ENCODE data around the gene C12orf60.
A peak's percentile ranks its signal among the peaks of the same experiment; 100 is the strongest.

Gene C12orf60

GRCh38 chr12:14844401-14844800 lies 40.9 kb downstream of the C12orf60 start:
- no peak for TF ChIP-seq CTCF (conservative IDR thresholded peaks at IDR 0.05; ENCODE audit: low read depth)
- H3K27ac ChIP-seq, result no peak overlapping the region
- DNase-seq (ENCODE audit: low spot score), result no peak
- ChIA-PET POLR2A (ENCODE audit: low non-redundant PET) (no interaction called here), CTCF (no interaction called here)

GRCh38 chr12:14845350-14845750 lies 41.9 kb downstream of the C12orf60 start:
- TF ChIP-seq CTCF (conservative IDR thresholded peaks at IDR 0.05; ENCODE audit: low read depth), result peak; percentile 60
- ChIA-PET POLR2A (ENCODE audit: low non-redundant PET) (no interaction called here), CTCF (interaction anchor here (0.6 to 1.5 kb wide), 5 partner anchors 34 to 156 kb away, joined by 3 to 11 read pairs (median 3); no protein-coding TSS in a partner anchor)
- no peak overlapping the region for H3K27ac ChIP-seq
- peak; percentile 65 for DNase-seq (ENCODE audit: low spot score)

- CTCF ChIA-PET, result interaction anchor here (0.6 to 1.5 kb wide), 7 partner anchors 35 to 156 kb away, joined by 3 to 11 read pairs (median 3); no protein-coding TSS in a partner anchor
These were observed 42.6 kb downstream of the C12orf60 start for GRCh38 chr12:14846042-14846587.

GRCh38 chr12:14846876-14847580 lies 43.6 kb downstream of the C12orf60 start:
- TF ChIP-seq CTCF (conservative IDR thresholded peaks at IDR 0.05; ENCODE audit: low read depth), result no peak
- CTCF ChIA-PET, result interaction anchor here (1.0 to 1.7 kb wide), 3 partner anchors 145 to 149 kb away, joined by 3 to 14 read pairs (median 11); no protein-coding TSS in a partner anchor
- DNase-seq (ENCODE audit: low spot score), result no peak
- POLR2A ChIA-PET (ENCODE audit: low non-redundant PET), result no interaction called here
- H3K27ac ChIP-seq, result no peak overlapping the region

More at GRCh38 chr12:14846042-14846587, 42.6 kb downstream of the C12orf60 start:
- no peak for TF ChIP-seq CTCF (conservative IDR thresholded peaks at IDR 0.05; ENCODE audit: low read depth)
- H3K27ac ChIP-seq, result no peak overlapping the region
- DNase-seq (ENCODE audit: low spot score), result no peak
- POLR2A ChIA-PET (ENCODE audit: low non-redundant PET), result no interaction called here

GRCh38 chr12:14849661-14850060 lies 46.2 kb downstream of the C12orf60 start:
- no peak for DNase-seq (ENCODE audit: low spot score)
- no peak for TF ChIP-seq CTCF (conservative IDR thresholded peaks at IDR 0.05; ENCODE audit: low read depth)
- no peak overlapping the region for H3K27ac ChIP-seq
- ChIA-PET CTCF (no interaction called here), POLR2A (ENCODE audit: low non-redundant PET) (no interaction called here)

GRCh38 chr12:14850929-14851663 lies 47.6 kb downstream of the C12orf60 start:
- POLR2A ChIA-PET (ENCODE audit: low non-redundant PET), result no interaction called here
- no peak for DNase-seq (ENCODE audit: low spot score)
- no peak for TF ChIP-seq CTCF (conservative IDR thresholded peaks at IDR 0.05; ENCODE audit: low read depth)

More at GRCh38 chr12:14850929-14851663, 47.6 kb downstream of the C12orf60 start:
- H3K27ac ChIP-seq, result no peak overlapping the region
- CTCF ChIA-PET, result interaction anchor here (0.6 kb wide), 2 partner anchors 87 to 681 kb away, joined by 3 read pairs; no protein-coding TSS in a partner anchor
